GM10847 (cell line): Measurements from ENCODE around the gene C8B.

Source experiments
- POLR2A ChIP-seq: IDR thresholded peaks from 2 replicates; pipeline ENCODE4 v1.6.1; 2011; ENCODE audit not compliant: insufficient read length; ENCODE audit errors: extremely low read depth

C8B gene

GRCh38 chr1:56958526-56958925 is 7.3 kb downstream of the C8B start:
- no peak for TF ChIP-seq POLR2A

- no peak for TF ChIP-seq POLR2A
These were observed 7.9 kb downstream of the C8B start for GRCh38 chr1:56957931-56958330.

GRCh38 chr1:56954664-56955063 is 11.2 kb downstream of the C8B start:
- no peak for TF ChIP-seq POLR2A

GRCh38 chr1:56953386-56953785 is 12.4 kb downstream of the C8B start:
- no peak for TF ChIP-seq POLR2A

GRCh38 chr1:56952501-56952900 is 13.3 kb downstream of the C8B start:
- TF ChIP-seq POLR2A, result no peak

- TF ChIP-seq POLR2A, result no peak
These were observed 17.3 kb downstream of the C8B start for GRCh38 chr1:56948403-56949023.

GRCh38 chr1:56940039-56940438 is 25.8 kb downstream of the C8B start:
- no peak for TF ChIP-seq POLR2A

- TF ChIP-seq POLR2A, result no peak
These were observed 26.6 kb downstream of the C8B start for GRCh38 chr1:56939209-56939608.

- no peak for TF ChIP-seq POLR2A
These were observed 27.2 kb downstream of the C8B start for GRCh38 chr1:56938646-56939045.

- TF ChIP-seq POLR2A, result no peak
These were observed 31.3 kb downstream of the C8B start for GRCh38 chr1:56934430-56935060.

GRCh38 chr1:56933606-56934005 is 32.2 kb downstream of the C8B start:
- no peak for TF ChIP-seq POLR2A

GRCh38 chr1:56933161-56933560 is 32.7 kb downstream of the C8B start:
- TF ChIP-seq POLR2A, result no peak

- no peak for TF ChIP-seq POLR2A
These were observed 34.1 kb downstream of the C8B start for GRCh38 chr1:56931686-56932085.

GRCh38 chr1:56931211-56931610 is 34.6 kb downstream of the C8B start:
- TF ChIP-seq POLR2A, result no peak

- no peak for TF ChIP-seq POLR2A
These were observed 36.3 kb downstream of the C8B start for GRCh38 chr1:56929492-56929891.

GRCh38 chr1:56927986-56928385 is 37.8 kb downstream of the C8B start:
- TF ChIP-seq POLR2A, result no peak

GRCh38 chr1:56927171-56927570 is 38.6 kb downstream of the C8B start:
- no peak for TF ChIP-seq POLR2A

GRCh38 chr1:56925193-56925592 is 40.6 kb downstream of the C8B start:
- no peak for TF ChIP-seq POLR2A

GRCh38 chr1:56924116-56924515 is 41.7 kb downstream of the C8B start:
- TF ChIP-seq POLR2A, result no peak
